ENCODE measurements around the gene LRRC38. TPM values are rescaled to one million over a fixed set of nuclear protein-coding genes. Genes with fewer than 3 reads are reported as not detected.

The LRRC38 gene
- total and polyA plus RNA-seq, 2 donors (not counting 1 experiment from before 2014, with no cell fraction given), result not detected

- intact Hi-C loops (cut with micrococcal nuclease), result no loop called here
- no peaks in the 10 kb centered on the region for H3K79me2 ChIP-seq (ENCODE audit: control insufficient read depth, insufficient read depth, low read length)
These were observed 62.3 kb downstream of the LRRC38 start for GRCh38 chr1:13451399-13451965.

GRCh38 chr1:13450204-13450603 is 63.6 kb downstream of the LRRC38 start:
- no peak overlapping the region for H3K4me3 Mint-ChIP-seq
- Histone ChIP-seq H3K4me2 (replicated peaks; ENCODE audit: low read depth, low read length, poor library complexity, severe bottlenecking) (no peak overlapping the region), H3K9ac (ENCODE audit: low read length) (no peak overlapping the region), H3K27me3 (replicated peaks in 1 of 4; ENCODE audit: control extremely low read depth in 1 of 4, control insufficient read depth in 3 of 4, insufficient read depth in 4 of 4, low read length in 3 of 4) (no peaks in the 10 kb centered on the region), H3K27ac (ENCODE audit: low read length in 2 of 2) (no peak overlapping the region), H2AFZ (ENCODE audit: insufficient read depth, low read depth, low read length, poor library complexity, severe bottlenecking) (no peak overlapping the region), H4K20me1 (ENCODE audit: control insufficient read depth, insufficient read depth, low read length, poor library complexity, severe bottlenecking) (no peaks in the 10 kb centered on the region), H3K79me2 (ENCODE audit: control insufficient read depth, insufficient read depth, low read length) (no peaks in the 10 kb centered on the region), H3K36me3 (replicated peaks in 1 of 2; ENCODE audit: control extremely low read depth in 1 of 2, control insufficient read depth in 1 of 2, extremely low read depth in 1 of 2, insufficient read depth in 2 of 2, low read length in 1 of 2) (no peaks in the 10 kb centered on the region), H3K9me3 (ENCODE audit: control extremely low read depth in 1 of 3, control insufficient read depth in 2 of 3, insufficient read depth in 1 of 3, low read length in 2 of 3) (no peaks in the 10 kb centered on the region), H3K4me3 (ENCODE audit: control extremely low read depth in 1 of 5, extremely low read depth in 1 of 5, insufficient read depth in 1 of 5, low read depth in 2 of 5, low read length in 4 of 5) (no peak overlapping the region), H3K4me1 (ENCODE audit: control insufficient read depth in 2 of 2, insufficient read depth in 2 of 2, low read length in 2 of 2) (no peaks in the 10 kb centered on the region)
- 76% methylated on average over 5 of the region's 7 CpGs for WGBS (ENCODE audit: insufficient coverage)
- intact Hi-C loops (cut with micrococcal nuclease), result no loop called here
- no peak for DNase-seq
- H3K9me3 Mint-ChIP-seq (ENCODE audit: insufficient read depth), result no peaks in the 10 kb centered on the region
- no peak for TF ChIP-seq EZH2 (IDR thresholded peaks at IDR 0.05; ENCODE audit: borderline replicate concordance, insufficient read depth, low read depth, low read length, poor library complexity, severe bottlenecking)
- TF ChIP-seq, protein P1, sequence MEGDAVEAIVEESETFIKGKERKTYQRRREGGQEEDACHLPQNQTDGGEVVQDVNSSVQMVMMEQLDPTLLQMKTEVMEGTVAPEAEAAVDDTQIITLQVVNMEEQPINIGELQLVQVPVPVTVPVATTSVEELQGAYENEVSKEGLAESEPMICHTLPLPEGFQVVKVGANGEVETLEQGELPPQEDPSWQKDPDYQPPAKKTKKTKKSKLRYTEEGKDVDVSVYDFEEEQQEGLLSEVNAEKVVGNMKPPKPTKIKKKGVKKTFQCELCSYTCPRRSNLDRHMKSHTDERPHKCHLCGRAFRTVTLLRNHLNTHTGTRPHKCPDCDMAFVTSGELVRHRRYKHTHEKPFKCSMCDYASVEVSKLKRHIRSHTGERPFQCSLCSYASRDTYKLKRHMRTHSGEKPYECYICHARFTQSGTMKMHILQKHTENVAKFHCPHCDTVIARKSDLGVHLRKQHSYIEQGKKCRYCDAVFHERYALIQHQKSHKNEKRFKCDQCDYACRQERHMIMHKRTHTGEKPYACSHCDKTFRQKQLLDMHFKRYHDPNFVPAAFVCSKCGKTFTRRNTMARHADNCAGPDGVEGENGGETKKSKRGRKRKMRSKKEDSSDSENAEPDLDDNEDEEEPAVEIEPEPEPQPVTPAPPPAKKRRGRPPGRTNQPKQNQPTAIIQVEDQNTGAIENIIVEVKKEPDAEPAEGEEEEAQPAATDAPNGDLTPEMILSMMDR (IDR thresholded peaks at IDR 0.05), result no peak
- ChIA-PET POLR2A (no interaction called here), CTCF (interaction anchor here (0.5 kb wide), 1 partner anchor 18 kb away, joined by 3 read pairs; no protein-coding TSS in a partner anchor)
- ATAC-seq (ENCODE audit: low read depth), result no peak
- H3K4me1 Mint-ChIP-seq, result no peaks in the 10 kb centered on the region
- no peak overlapping the region for H3K27ac Mint-ChIP-seq
- H3K27me3 Mint-ChIP-seq, result no peaks in the 10 kb centered on the region

More at GRCh38 chr1:13451399-13451965, 62.3 kb downstream of the LRRC38 start:
- Mint-ChIP-seq H3K9me3 (ENCODE audit: insufficient read depth) (no peaks in the 10 kb centered on the region), H3K4me1 (no peaks in the 10 kb centered on the region), H3K4me3 (no peak overlapping the region), H3K27me3 (peaks cover 6% of the 10 kb centered on the region), H3K27ac (no peak overlapping the region)
- H3K27ac ChIP-seq (ENCODE audit: low read length in 2 of 2), result no peak overlapping the region
- H3K9ac ChIP-seq (ENCODE audit: low read length), result no peak overlapping the region
- ChIA-PET POLR2A (no interaction called here), CTCF (no interaction called here)
- ATAC-seq (ENCODE audit: low read depth), result no peak
- 62% methylated on average over 4 of the region's 6 CpGs for WGBS (ENCODE audit: insufficient coverage)
- no peak overlapping the region for H2AFZ ChIP-seq (ENCODE audit: insufficient read depth, low read depth, low read length, poor library complexity, severe bottlenecking)
- H3K27me3 ChIP-seq (replicated peaks in 1 of 4; ENCODE audit: control extremely low read depth in 1 of 4, control insufficient read depth in 3 of 4, insufficient read depth in 4 of 4, low read length in 3 of 4), result no peaks in the 10 kb centered on the region
- H3K9me3 ChIP-seq (ENCODE audit: control extremely low read depth in 1 of 3, control insufficient read depth in 2 of 3, insufficient read depth in 1 of 3, low read length in 2 of 3), result no peaks in the 10 kb centered on the region
- H3K36me3 ChIP-seq (replicated peaks in 1 of 2; ENCODE audit: control extremely low read depth in 1 of 2, control insufficient read depth in 1 of 2, extremely low read depth in 1 of 2, insufficient read depth in 2 of 2, low read length in 1 of 2), result no peaks in the 10 kb centered on the region
- H4K20me1 ChIP-seq (ENCODE audit: control insufficient read depth, insufficient read depth, low read length, poor library complexity, severe bottlenecking), result no peaks in the 10 kb centered on the region
- no peak overlapping the region for H3K4me3 ChIP-seq (ENCODE audit: control extremely low read depth in 1 of 5, extremely low read depth in 1 of 5, insufficient read depth in 1 of 5, low read depth in 2 of 5, low read length in 4 of 5)
- TF ChIP-seq, protein P1 (IDR thresholded peaks at IDR 0.05), result no peak
- TF ChIP-seq EZH2 (IDR thresholded peaks at IDR 0.05; ENCODE audit: borderline replicate concordance, insufficient read depth, low read depth, low read length, poor library complexity, severe bottlenecking), result no peak
- H3K4me2 ChIP-seq (replicated peaks; ENCODE audit: low read depth, low read length, poor library complexity, severe bottlenecking), result no peak overlapping the region
- no peak for DNase-seq
- no peaks in the 10 kb centered on the region for H3K4me1 ChIP-seq (ENCODE audit: control insufficient read depth in 2 of 2, insufficient read depth in 2 of 2, low read length in 2 of 2)

Data from B cell (primary cell).